ENCODE results near the gene CTNNA3.

DNA sequence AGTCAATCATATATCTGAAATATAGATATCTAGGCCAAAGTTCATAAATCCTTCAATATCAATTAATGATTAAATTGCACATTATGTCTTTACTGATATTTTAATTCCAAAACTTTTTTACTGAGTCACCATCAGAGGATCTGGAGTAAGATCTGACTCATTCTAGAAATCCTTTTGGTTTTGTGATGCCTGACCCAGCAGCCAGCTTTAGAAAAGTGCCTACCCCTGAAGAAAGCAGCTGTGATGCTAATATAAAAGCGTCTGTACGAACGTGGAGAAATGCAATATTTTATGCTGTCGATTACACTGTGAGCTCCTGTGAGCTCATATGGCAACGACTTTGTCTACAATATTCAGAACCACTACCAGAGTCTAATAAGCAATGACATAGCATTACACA lies 912.7 kb downstream of the CTNNA3 start:
- TF ChIP-seq, protein P1, sequence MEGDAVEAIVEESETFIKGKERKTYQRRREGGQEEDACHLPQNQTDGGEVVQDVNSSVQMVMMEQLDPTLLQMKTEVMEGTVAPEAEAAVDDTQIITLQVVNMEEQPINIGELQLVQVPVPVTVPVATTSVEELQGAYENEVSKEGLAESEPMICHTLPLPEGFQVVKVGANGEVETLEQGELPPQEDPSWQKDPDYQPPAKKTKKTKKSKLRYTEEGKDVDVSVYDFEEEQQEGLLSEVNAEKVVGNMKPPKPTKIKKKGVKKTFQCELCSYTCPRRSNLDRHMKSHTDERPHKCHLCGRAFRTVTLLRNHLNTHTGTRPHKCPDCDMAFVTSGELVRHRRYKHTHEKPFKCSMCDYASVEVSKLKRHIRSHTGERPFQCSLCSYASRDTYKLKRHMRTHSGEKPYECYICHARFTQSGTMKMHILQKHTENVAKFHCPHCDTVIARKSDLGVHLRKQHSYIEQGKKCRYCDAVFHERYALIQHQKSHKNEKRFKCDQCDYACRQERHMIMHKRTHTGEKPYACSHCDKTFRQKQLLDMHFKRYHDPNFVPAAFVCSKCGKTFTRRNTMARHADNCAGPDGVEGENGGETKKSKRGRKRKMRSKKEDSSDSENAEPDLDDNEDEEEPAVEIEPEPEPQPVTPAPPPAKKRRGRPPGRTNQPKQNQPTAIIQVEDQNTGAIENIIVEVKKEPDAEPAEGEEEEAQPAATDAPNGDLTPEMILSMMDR (IDR thresholded peaks at IDR 0.05 in 2 of 3, conservative IDR thresholded peaks at IDR 0.05 in 1 of 3; ENCODE audit: borderline replicate concordance in 1 of 3, insufficient read depth in 1 of 3, low read depth in 2 of 3, low read length in 2 of 3): no peak
- TF ChIP-seq EGR1 (IDR thresholded peaks at IDR 0.05; ENCODE audit: low read depth) (no peak), POLR2A (IDR thresholded peaks at IDR 0.05; ENCODE audit: borderline replicate concordance, extremely low read depth, insufficient read depth, insufficient read length) (no peak), SIN3A (IDR thresholded peaks at IDR 0.05; ENCODE audit: low read depth) (no peak), SRF (IDR thresholded peaks at IDR 0.05; ENCODE audit: low read depth) (no peak), EZH2 (IDR thresholded peaks at IDR 0.05) (no peak)
- TF ChIP-seq, protein P2, sequence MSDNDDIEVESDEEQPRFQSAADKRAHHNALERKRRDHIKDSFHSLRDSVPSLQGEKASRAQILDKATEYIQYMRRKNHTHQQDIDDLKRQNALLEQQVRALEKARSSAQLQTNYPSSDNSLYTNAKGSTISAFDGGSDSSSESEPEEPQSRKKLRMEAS (IDR thresholded peaks at IDR 0.05): no peak
